ENCODE results near the gene KPNA3.

KPNA3 gene

GRCh38 chr13:49830721-49831120, 38.2 kb upstream of the KPNA3 start:
- Histone ChIP-seq H3K9me3 (ENCODE audit: insufficient read depth, low read length) (no peaks in the 10 kb centered on the region), H3K4me1 (ENCODE audit: low read length) (peaks cover 4% of the 10 kb centered on the region; the same call in 1 of the 2 replicates), H3K27me3 (ENCODE audit: low read depth, low read length) (no peaks in the 10 kb centered on the region), H3K79me2 (ENCODE audit: low read length) (no peaks in the 10 kb centered on the region), H3K27ac (ENCODE audit: low read length) (no peak overlapping the region), H3K36me3 (replicated peaks; ENCODE audit: low read depth, low read length) (no peaks in the 10 kb centered on the region), H4K20me1 (ENCODE audit: insufficient read depth, low read length) (no peaks in the 10 kb centered on the region), H3K4me3 (ENCODE audit: low read length) (no peak overlapping the region), H3K9ac (ENCODE audit: low read length) (no peak overlapping the region), H2AFZ (ENCODE audit: low read depth, low read length) (no peak overlapping the region), H3K4me2 (ENCODE audit: low read length) (no peak overlapping the region)
- TF ChIP-seq EZH2phosphoT487 (IDR thresholded peaks at IDR 0.05; ENCODE audit: low read depth), result no peak

- TF ChIP-seq CTCF (IDR thresholded peaks at IDR 0.05; ENCODE audit: low read depth, low read length), result no peak
- TF ChIP-seq EZH2phosphoT487 (IDR thresholded peaks at IDR 0.05; ENCODE audit: low read depth), result no peak
- H3K4me3 ChIP-seq (ENCODE audit: low read length), result no peak overlapping the region
- peaks cover 4% of the 10 kb centered on the region; the same call in 1 of the 2 replicates for H3K4me1 ChIP-seq (ENCODE audit: low read length)
- no peaks in the 10 kb centered on the region for H3K79me2 ChIP-seq (ENCODE audit: low read length)
- H3K9ac ChIP-seq (ENCODE audit: low read length), result no peak overlapping the region
- H2AFZ ChIP-seq (ENCODE audit: low read depth, low read length), result no peak overlapping the region
- H3K4me2 ChIP-seq (ENCODE audit: low read length), result no peak overlapping the region
- no peaks in the 10 kb centered on the region for H3K36me3 ChIP-seq (replicated peaks; ENCODE audit: low read depth, low read length)
- H3K27ac ChIP-seq (ENCODE audit: low read length), result no peak overlapping the region
- H4K20me1 ChIP-seq (ENCODE audit: insufficient read depth, low read length), result no peaks in the 10 kb centered on the region
- no peaks in the 10 kb centered on the region for H3K27me3 ChIP-seq (ENCODE audit: low read depth, low read length)
- no peaks in the 10 kb centered on the region for H3K9me3 ChIP-seq (ENCODE audit: insufficient read depth, low read length)
These were observed 37.2 kb upstream of the KPNA3 start for GRCh38 chr13:49829715-49830114.

GRCh38 chr13:49828453-49828852, 36.0 kb upstream of the KPNA3 start:
- Histone ChIP-seq H3K36me3 (replicated peaks; ENCODE audit: low read depth, low read length) (no peaks in the 10 kb centered on the region), H3K9me3 (ENCODE audit: insufficient read depth, low read length) (no peaks in the 10 kb centered on the region), H3K4me2 (ENCODE audit: low read length) (peak overlapping the region; percentile 16; the same call in 1 of the 2 replicates), H3K27me3 (ENCODE audit: low read depth, low read length) (no peaks in the 10 kb centered on the region), H3K4me1 (ENCODE audit: low read length) (peaks cover 4% of the 10 kb centered on the region; the same call in 1 of the 2 replicates), H3K27ac (ENCODE audit: low read length) (no peak overlapping the region), H3K79me2 (ENCODE audit: low read length) (no peaks in the 10 kb centered on the region), H3K4me3 (ENCODE audit: low read length) (no peak overlapping the region), H2AFZ (ENCODE audit: low read depth, low read length) (no peak overlapping the region), H4K20me1 (ENCODE audit: insufficient read depth, low read length) (no peaks in the 10 kb centered on the region), H3K9ac (ENCODE audit: low read length) (no peak overlapping the region)
- peak; percentile 24; the same call in 1 of the 2 replicates for TF ChIP-seq CTCF (IDR thresholded peaks at IDR 0.05; ENCODE audit: low read depth, low read length)
- TF ChIP-seq EZH2phosphoT487 (IDR thresholded peaks at IDR 0.05; ENCODE audit: low read depth), result no peak

GRCh38 chr13:49827891-49828290, 35.4 kb upstream of the KPNA3 start:
- no peak overlapping the region for H3K9ac ChIP-seq (ENCODE audit: low read length)
- H3K4me3 ChIP-seq (ENCODE audit: low read length), result no peak overlapping the region
- H3K4me1 ChIP-seq (ENCODE audit: low read length), result peaks cover 4% of the 10 kb centered on the region; the same call in 1 of the 2 replicates
- no peaks in the 10 kb centered on the region for H4K20me1 ChIP-seq (ENCODE audit: insufficient read depth, low read length)
- TF ChIP-seq EZH2phosphoT487 (IDR thresholded peaks at IDR 0.05; ENCODE audit: low read depth), result no peak
- TF ChIP-seq CTCF (IDR thresholded peaks at IDR 0.05; ENCODE audit: low read depth, low read length), result no peak
- no peaks in the 10 kb centered on the region for H3K9me3 ChIP-seq (ENCODE audit: insufficient read depth, low read length)
- H3K79me2 ChIP-seq (ENCODE audit: low read length), result no peaks in the 10 kb centered on the region
- H3K27me3 ChIP-seq (ENCODE audit: low read depth, low read length), result no peaks in the 10 kb centered on the region
- no peak overlapping the region for H3K4me2 ChIP-seq (ENCODE audit: low read length)
- no peak overlapping the region for H3K27ac ChIP-seq (ENCODE audit: low read length)
- H3K36me3 ChIP-seq (replicated peaks; ENCODE audit: low read depth, low read length), result no peaks in the 10 kb centered on the region
- no peak overlapping the region for H2AFZ ChIP-seq (ENCODE audit: low read depth, low read length)
